GM12873 (cell line): ENCODE data around the gene CLTC.

Experiments
- TF ChIP-seq, protein P1 (sequence below): IDR thresholded peaks from 2 replicates; pipeline ENCODE4 v1.5.1; 2012; ENCODE audit warnings: low read depth, mild to moderate bottlenecking, moderate library complexity, low read length, control low read depth; ENCODE audit not compliant: insufficient read depth; ENCODE audit errors: missing control alignments

CLTC gene

GRCh38 chr17:59683283-59683682 lies 63.6 kb downstream of the CLTC start:
- TF ChIP-seq, protein P1, sequence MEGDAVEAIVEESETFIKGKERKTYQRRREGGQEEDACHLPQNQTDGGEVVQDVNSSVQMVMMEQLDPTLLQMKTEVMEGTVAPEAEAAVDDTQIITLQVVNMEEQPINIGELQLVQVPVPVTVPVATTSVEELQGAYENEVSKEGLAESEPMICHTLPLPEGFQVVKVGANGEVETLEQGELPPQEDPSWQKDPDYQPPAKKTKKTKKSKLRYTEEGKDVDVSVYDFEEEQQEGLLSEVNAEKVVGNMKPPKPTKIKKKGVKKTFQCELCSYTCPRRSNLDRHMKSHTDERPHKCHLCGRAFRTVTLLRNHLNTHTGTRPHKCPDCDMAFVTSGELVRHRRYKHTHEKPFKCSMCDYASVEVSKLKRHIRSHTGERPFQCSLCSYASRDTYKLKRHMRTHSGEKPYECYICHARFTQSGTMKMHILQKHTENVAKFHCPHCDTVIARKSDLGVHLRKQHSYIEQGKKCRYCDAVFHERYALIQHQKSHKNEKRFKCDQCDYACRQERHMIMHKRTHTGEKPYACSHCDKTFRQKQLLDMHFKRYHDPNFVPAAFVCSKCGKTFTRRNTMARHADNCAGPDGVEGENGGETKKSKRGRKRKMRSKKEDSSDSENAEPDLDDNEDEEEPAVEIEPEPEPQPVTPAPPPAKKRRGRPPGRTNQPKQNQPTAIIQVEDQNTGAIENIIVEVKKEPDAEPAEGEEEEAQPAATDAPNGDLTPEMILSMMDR: no peak

DNA sequence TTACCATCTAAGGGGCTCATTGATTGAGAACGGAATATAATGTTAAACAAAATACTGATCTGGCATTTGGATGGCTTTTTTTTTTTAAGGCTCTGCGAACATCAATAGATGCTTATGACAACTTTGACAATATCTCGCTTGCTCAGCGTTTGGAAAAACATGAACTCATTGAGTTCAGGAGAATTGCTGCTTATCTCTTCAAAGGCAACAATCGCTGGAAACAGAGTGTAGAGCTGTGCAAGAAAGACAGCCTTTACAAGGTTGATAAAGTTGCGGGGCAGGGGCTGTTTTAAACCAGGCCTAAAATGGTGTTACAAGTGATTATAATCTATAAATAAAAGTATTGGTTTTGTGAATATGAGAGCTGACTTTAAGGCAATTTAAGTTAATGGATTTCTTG lies 65.3 kb downstream of the CLTC start:
- TF ChIP-seq, protein P1: no peak

GRCh38 chr17:59688008-59688407 lies 68.3 kb downstream of the CLTC start:
- TF ChIP-seq, protein P1: no peak

GRCh38 chr17:59688496-59688895 lies 68.8 kb downstream of the CLTC start:
- TF ChIP-seq, protein P1: no peak

GRCh38 chr17:59693582-59693981 lies 73.9 kb downstream of the CLTC start:
- TF ChIP-seq, protein P1: no peak

DNA sequence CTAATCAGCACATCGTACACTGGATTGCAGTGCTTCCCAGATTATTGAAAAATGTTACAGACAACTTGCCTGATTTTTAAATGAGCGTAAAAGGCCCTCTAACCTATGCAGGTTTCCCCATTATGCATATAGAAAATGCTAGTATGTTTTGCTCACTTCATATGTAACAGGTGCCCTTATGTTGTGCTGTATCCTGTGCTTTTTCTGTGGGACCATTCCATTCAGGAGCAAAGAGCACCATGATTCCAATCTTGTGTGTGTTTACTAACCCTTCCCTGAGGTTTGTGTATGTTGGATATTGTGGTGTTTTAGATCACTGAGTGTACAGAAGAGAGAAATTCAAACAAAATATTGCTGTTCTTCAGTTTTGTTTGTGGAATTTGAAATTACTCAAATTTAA lies 74.6 kb downstream of the CLTC start:
- TF ChIP-seq, protein P1: no peak

DNA sequence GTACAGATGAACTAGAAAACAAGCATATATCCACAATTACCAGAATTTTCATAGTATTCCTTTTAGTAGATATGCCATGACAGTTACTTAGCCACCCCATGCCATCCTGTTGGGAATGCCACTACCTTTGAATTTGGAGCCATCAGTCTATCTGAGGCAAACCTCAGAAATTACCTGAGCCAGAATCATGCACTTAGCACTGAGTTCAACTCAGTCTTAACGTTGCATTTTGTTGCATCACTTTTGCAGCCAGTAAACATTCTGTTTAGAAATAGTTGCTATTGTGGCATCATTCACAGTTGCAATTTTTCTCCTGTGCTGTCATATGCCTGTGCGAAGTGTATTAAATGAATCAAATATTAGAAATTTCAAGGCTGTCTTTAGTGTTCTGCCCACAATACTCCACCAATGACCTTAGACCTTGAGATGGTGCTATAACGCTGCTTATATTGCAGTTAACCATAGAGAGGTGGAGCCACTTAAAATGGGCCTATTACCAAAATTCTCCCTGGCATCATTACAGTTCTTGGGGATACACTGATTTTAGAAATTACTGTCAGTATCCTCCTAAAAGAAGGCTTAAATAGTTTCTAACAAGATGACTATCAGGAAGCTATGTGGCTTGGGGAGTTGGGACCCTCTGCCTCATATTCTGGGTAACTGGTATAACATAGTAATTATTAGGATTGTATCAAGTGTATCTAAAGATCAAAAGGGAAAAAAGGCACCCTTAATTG lies 76.4 kb downstream of the CLTC start:
- TF ChIP-seq, protein P1: no peak
